ENCODE measurements around the gene RPH3AL. TPM values are rescaled to one million over a fixed set of nuclear protein-coding genes. Genes with fewer than 3 reads are reported as not detected.
A peak's percentile ranks its signal among the peaks of the same experiment; 100 is the strongest.
"Not testable (repeated sequence)": the region's sequence is repeated elsewhere in the genome, so short reads cannot be mapped to it uniquely, and the experiment has no call there.

The RPH3AL gene
- total RNA-seq, 1 donor from 2014 or later: 6.1 TPM

DNA sequence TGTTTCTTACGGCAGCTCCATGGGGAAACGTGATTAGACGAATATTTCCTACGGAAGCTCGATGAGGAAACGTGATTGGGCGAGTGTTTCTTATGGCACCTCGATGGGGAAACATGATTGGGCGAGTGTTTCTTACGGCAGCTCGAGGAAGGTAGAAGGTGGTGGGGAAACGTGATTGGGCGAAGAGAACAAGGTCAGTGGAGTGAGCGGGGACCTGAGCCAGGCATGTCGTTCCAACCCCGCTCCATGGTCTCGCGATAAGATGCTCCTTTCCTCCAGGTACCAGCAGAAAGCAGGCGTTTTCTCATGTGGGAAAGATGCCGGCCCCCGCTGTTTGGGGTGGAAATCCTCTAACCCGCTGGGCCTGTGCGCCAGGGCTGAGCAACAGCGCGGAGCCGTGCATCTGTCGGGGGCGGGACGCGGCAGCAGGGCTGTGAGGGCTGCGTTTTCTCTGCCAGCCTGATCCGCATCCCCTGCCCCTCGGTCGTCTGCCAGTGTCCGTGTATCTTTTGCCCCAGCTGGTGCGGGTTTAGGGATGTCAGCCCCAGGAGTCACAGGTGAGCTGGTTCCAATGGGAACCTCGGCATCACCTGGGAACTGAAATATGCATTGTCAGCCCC is 145.6 kb downstream of the RPH3AL start:
- no peaks in the 10 kb centered on the region for H3K36me3 ChIP-seq (ENCODE audit: control insufficient read depth, insufficient read depth, low read length)
- TF ChIP-seq, protein P1, sequence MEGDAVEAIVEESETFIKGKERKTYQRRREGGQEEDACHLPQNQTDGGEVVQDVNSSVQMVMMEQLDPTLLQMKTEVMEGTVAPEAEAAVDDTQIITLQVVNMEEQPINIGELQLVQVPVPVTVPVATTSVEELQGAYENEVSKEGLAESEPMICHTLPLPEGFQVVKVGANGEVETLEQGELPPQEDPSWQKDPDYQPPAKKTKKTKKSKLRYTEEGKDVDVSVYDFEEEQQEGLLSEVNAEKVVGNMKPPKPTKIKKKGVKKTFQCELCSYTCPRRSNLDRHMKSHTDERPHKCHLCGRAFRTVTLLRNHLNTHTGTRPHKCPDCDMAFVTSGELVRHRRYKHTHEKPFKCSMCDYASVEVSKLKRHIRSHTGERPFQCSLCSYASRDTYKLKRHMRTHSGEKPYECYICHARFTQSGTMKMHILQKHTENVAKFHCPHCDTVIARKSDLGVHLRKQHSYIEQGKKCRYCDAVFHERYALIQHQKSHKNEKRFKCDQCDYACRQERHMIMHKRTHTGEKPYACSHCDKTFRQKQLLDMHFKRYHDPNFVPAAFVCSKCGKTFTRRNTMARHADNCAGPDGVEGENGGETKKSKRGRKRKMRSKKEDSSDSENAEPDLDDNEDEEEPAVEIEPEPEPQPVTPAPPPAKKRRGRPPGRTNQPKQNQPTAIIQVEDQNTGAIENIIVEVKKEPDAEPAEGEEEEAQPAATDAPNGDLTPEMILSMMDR (IDR thresholded peaks at IDR 0.05; ENCODE audit: insufficient read depth, low read length, severe bottlenecking): no peak
- no peak overlapping the region for H3K4me3 ChIP-seq (ENCODE audit: low read depth, low read length)
- no peaks in the 10 kb centered on the region for H3K27me3 ChIP-seq (ENCODE audit: control insufficient read depth, insufficient read depth, low read length)
- DNase-seq (ENCODE audit: low read depth) (no peak), FAIRE-seq (no peak)

DNA sequence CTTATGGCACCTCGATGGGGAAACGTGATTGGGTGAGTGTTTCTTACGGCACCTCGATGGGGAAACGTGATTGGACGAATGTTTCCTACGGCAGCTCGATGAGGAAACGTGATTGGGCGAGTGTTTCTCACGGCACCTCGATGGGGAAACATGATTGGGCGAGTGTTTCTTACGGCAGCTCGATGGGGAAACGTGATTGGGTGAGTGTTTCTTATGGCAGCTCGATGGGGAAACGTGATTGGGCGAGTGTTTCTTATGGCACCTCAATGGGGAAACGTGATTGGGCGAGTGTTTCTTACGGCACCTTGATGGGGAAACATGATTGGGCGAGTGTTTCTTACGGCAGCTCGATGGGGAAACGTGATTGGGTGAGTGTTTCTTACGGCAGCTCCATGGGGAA is 146.1 kb downstream of the RPH3AL start:
- FAIRE-seq: peak; percentile 94
- H3K27me3 ChIP-seq (ENCODE audit: control insufficient read depth, insufficient read depth, low read length); H3K36me3 ChIP-seq (ENCODE audit: control insufficient read depth, insufficient read depth, low read length); H3K4me3 ChIP-seq (ENCODE audit: low read depth, low read length); DNase-seq (ENCODE audit: low read depth): not testable (repeated sequence)

- TF ChIP-seq, protein P1 (IDR thresholded peaks at IDR 0.05; ENCODE audit: insufficient read depth, low read length, severe bottlenecking): no peak
- H3K36me3 ChIP-seq (ENCODE audit: control insufficient read depth, insufficient read depth, low read length): no peaks in the 10 kb centered on the region
- DNase-seq (ENCODE audit: low read depth): no peak
- FAIRE-seq: no peak
- no peak overlapping the region for H3K4me3 ChIP-seq (ENCODE audit: low read depth, low read length)
- H3K27me3 ChIP-seq (ENCODE audit: control insufficient read depth, insufficient read depth, low read length): no peaks in the 10 kb centered on the region
Measured at GRCh38 chr17:205817-206216, 146.8 kb downstream of the RPH3AL start.

GRCh38 chr17:205148-205669 is 147.4 kb downstream of the RPH3AL start:
- H3K36me3 ChIP-seq (ENCODE audit: control insufficient read depth, insufficient read depth, low read length): no peaks in the 10 kb centered on the region
- no peaks in the 10 kb centered on the region for H3K27me3 ChIP-seq (ENCODE audit: control insufficient read depth, insufficient read depth, low read length)
- DNase-seq (ENCODE audit: low read depth) (no peak), FAIRE-seq (no peak)
- TF ChIP-seq, protein P1 (IDR thresholded peaks at IDR 0.05; ENCODE audit: insufficient read depth, low read length, severe bottlenecking): no peak
- H3K4me3 ChIP-seq (ENCODE audit: low read depth, low read length): no peak overlapping the region

- FAIRE-seq (no peak), DNase-seq (ENCODE audit: low read depth) (no peak)
- Histone ChIP-seq H3K4me3 (ENCODE audit: low read depth, low read length) (no peak overlapping the region), H3K36me3 (ENCODE audit: control insufficient read depth, insufficient read depth, low read length) (no peaks in the 10 kb centered on the region), H3K27me3 (ENCODE audit: control insufficient read depth, insufficient read depth, low read length) (no peaks in the 10 kb centered on the region)
- TF ChIP-seq, protein P1 (IDR thresholded peaks at IDR 0.05; ENCODE audit: insufficient read depth, low read length, severe bottlenecking): no peak
Measured at GRCh38 chr17:204427-205147, 148.0 kb downstream of the RPH3AL start.

DNA sequence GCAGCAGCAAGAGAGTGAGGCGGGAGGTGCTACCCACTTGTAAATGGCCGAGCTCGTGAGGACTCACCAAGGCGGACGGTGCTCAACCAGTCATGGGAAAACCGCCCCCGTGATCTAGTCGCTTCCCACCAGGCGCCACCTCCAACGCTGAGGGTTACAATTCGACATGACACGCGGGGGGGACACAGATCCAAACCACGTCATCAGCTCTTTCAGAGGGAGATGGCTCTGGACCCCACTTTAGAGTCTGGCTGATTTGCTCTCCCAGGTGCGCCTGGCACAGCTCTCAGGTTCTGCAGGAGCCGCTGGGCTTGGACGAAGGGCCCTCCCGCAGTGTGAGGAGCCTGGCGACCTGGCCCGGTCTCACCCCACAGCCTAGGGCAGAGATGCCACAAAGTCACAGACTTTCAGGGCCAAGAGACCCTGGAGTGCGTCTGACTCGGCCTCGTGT is 150.1 kb downstream of the RPH3AL start:
- FAIRE-seq (no peak), DNase-seq (ENCODE audit: low read depth) (no peak)
- Histone ChIP-seq H3K4me3 (ENCODE audit: low read depth, low read length) (no peak overlapping the region), H3K27me3 (ENCODE audit: control insufficient read depth, insufficient read depth, low read length) (no peaks in the 10 kb centered on the region), H3K36me3 (ENCODE audit: control insufficient read depth, insufficient read depth, low read length) (no peaks in the 10 kb centered on the region)
- TF ChIP-seq, protein P1 (IDR thresholded peaks at IDR 0.05; ENCODE audit: insufficient read depth, low read length, severe bottlenecking): no peak

DNA sequence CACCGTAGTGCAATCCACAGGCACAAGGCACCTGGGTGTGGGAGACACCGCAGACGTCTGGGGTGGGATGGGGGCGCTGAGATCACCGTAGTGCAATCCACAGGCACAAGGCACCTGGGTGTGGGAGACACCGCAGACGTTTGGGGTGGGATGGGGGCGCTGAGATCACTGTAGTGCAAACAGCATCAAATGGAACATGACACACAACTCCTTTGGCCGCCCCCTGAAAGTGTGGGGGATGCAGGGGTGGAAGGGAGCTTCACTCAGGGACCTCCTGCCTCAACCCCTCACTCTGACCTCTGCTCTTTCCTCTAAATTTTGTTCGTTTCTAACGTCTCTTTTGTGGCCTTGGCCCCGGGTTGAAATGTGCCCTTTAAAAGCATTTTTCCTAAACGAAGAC is 150.9 kb downstream of the RPH3AL start:
- not testable (repeated sequence) for DNase-seq (ENCODE audit: low read depth); H3K36me3 ChIP-seq (ENCODE audit: control insufficient read depth, insufficient read depth, low read length); H3K4me3 ChIP-seq (ENCODE audit: low read depth, low read length); FAIRE-seq; H3K27me3 ChIP-seq (ENCODE audit: control insufficient read depth, insufficient read depth, low read length)

DNA sequence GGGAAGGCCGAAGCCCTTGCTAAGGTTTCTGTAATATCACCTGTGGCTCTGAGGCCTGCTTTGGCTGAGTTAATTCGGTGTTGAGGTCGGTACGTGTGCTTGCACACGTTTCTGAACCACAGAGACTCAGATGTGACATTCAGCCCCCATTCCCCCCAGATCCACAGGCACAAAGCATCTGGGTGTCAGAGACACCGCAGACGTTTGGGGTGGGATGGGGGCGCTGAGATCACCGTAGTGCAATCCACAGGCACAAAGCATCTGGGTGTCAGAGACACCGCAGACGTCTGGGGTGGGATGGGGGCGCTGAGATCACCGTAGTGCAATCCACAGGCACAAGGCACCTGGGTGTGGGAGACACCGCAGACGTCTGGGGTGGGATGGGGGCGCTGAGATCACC is 151.3 kb downstream of the RPH3AL start:
- not testable (repeated sequence) for H3K4me3 ChIP-seq (ENCODE audit: low read depth, low read length); H3K27me3 ChIP-seq (ENCODE audit: control insufficient read depth, insufficient read depth, low read length); H3K36me3 ChIP-seq (ENCODE audit: control insufficient read depth, insufficient read depth, low read length); FAIRE-seq; DNase-seq (ENCODE audit: low read depth)

All from bronchial epithelial cell (primary cell).